ENCODE measurements around the gene ZNF80.
A peak's percentile ranks its signal among the peaks of the same experiment; 100 is the strongest.

Gene ZNF80

GRCh38 chr3:114219741-114220140 lies 17.6 kb downstream of the ZNF80 start:
- DNase-seq (ENCODE audit: low spot score): no peak

GRCh38 chr3:114218578-114219185 lies 18.7 kb downstream of the ZNF80 start:
- peak; percentile 56 for DNase-seq (ENCODE audit: low spot score)

- DNase-seq (ENCODE audit: low spot score): no peak
These were observed 19.4 kb downstream of the ZNF80 start for GRCh38 chr3:114218006-114218405.

- no peak for DNase-seq (ENCODE audit: low spot score)
These were observed 20.1 kb downstream of the ZNF80 start for GRCh38 chr3:114217266-114217665.

- DNase-seq (ENCODE audit: low spot score): no peak
These were observed 21.0 kb downstream of the ZNF80 start for GRCh38 chr3:114216186-114216970.

DNA sequence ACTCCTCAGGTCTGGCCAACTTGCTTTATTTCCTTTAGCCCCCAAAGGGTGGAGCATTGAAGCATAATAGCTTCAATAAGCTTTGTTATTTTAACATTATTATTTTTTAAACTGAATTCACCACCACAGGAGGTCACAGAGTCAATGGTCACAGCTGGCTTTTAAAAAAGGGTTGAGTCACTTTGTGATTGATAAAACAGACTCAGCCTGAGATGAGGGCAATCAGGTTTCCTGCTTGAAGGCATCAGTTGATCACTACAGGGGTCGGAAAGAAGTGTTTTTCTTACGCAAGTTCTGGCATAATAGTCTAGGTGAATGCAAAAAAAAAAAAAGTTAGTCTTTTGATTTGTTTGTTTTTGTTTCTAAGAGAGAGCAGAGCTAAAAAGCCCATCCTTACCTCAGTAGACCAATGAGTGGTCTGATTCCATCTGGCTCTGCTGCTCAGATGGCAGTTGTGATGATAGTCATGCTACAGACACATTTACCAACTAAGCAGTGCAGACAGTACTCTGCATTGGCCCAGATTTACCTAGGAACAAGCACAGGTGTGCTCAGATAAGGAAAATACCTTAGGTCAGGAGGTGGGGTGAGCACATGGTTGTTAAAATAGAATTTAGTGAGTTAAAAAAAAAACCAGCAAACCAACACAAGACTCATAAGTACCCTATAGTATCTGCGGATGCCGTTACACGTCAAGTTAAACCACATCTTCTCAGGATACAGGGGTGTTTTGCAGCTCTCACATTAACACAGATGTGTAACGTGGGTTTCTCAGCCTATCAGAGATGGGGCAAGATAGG lies 22.6 kb downstream of the ZNF80 start:
- peak; percentile 87 for DNase-seq (ENCODE audit: low spot score)

DNA sequence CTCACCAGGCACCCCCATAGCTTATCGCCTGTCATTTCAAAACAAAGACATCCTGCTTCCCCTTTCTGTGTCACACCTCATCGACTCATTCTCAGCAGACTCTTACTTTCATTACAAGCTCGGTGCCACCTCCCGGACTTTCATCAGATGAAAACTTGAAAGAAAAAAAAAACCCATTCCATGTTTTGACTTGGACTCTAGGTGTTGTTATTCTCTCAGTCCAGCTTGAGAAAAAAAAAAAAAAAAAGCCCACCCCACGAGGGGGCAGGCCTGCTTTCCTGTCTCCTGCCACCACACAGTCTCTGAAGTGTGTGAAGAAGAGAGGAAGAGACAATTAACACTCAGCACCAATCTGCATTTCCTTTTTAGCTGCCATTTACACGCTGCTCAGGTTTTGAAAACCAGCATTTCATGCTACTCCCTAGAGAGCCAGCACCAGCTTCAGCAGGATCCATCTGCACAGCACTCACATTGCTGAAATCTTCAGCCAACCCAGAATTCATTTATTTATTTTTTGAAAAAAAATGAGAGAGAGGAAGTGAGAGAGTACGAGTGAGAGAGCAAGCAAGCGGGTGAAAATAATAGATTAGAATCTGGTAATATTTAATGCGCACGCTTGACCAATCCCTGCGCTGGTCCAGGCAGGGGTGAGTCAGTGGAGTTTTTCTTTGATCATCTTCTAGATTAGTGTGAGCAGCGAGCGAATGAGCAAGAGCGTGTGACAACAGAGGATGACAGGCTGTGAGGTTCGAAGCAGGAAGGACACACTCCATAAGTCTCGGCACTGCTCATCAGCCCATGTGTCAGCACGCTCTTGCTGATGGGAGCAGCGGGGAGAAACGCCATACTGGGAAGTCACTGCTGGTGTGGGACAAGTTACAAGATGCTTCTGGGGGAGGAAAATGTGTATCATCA lies 23.5 kb downstream of the ZNF80 start:
- DNase-seq (ENCODE audit: low spot score): peak; percentile 91

DNA sequence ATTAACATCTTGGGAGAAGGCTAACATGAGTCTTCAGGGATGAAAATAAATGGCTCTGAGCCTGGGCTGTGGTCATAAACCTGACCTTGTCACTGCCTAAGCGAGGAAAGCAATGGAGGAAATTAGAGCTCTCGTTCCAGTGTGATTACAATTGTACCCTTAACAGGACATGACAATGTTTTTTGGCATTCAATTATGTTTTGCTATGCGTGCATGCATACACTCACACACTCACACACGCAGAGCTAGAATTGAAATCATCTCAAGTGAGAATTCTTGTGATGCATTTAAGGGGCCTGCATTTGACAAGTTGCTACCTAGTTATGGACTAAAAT lies 24.1 kb downstream of the ZNF80 start:
- DNase-seq (ENCODE audit: low spot score): no peak

DNA sequence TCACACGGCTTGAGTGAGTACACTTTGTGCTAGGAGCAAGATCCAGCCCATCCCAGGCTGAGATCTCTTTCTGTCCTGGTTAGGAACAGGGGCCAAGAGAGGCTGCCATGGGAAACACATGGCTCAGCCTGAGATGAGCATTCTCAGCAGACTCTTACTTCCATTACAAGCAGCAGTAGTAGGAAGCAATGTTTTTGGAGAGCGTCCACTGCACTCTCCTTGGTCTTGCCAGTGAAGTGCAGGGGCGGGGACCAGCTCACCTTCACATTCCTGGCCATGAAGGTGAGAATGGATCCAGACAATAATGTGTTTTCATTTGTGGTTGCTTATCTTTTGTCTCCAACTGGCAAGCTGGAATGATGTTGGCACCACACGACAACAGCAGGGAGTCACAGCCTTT lies 24.7 kb downstream of the ZNF80 start:
- no peak for DNase-seq (ENCODE audit: low spot score)

DNA sequence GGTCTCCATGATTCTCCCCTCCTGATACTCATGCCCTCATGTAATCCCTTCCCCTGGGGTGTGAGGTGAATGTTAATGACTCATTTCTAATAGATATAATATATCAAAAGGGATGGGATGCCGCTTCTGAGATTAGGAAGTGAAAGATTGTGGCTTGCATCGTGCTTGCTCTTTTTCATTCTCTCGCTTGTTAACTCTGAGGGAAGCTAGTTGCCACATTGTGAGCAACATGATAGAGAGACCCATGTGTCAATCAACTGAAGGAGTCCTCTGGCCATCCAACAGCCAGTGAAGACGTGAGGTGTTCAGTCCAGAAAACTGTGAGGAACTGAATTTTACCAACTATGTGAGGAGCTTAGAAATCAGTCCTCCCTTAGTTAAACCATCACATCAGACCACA lies 29.6 kb downstream of the ZNF80 start:
- no peak for DNase-seq (ENCODE audit: low spot score)

DNA sequence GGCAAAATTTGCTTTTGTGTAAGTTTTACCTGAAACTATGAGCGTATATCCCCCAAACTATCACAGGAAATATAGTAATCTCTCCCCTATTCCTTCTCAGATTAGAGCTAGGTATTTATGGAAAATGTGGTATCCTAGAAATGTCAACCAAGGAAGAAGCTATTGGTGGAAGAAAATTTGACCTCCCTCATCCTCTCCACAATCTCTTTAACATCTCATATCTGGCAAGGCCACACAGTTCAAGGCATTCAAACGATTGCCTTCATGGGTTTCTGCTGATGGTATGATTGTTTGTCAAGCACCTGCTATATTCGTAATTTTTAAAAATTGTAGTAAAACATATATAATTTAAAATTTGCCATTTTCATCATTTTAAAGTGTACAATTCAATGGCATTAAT lies 31.0 kb downstream of the ZNF80 start:
- DNase-seq (ENCODE audit: low spot score): no peak

GRCh38 chr3:114205541-114205940 lies 31.8 kb downstream of the ZNF80 start:
- DNase-seq (ENCODE audit: low spot score): no peak

DNA sequence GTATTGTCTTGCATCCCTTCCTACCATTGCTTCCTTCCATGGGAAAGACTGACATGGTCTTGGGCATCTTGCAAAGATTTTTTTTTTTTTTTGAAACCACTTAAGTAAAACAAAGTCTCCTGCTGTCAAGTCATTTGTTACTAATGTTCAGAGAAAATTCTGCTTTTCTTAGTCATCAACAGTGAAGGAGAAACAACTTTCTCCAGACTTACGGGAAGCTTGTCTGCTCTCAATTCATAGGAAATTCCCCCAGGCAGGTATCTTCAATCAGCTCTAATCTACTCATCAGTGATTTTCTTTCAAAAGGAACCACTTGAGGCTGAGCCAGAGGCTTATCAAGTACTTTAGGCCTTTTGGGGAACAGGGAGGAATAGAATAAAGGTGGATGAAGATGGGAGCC lies 42.6 kb downstream of the ZNF80 start:
- DNase-seq (ENCODE audit: low spot score): no peak

GRCh38 chr3:114192136-114192535 lies 45.2 kb downstream of the ZNF80 start:
- no peak for DNase-seq (ENCODE audit: low spot score)

- no peak for DNase-seq (ENCODE audit: low spot score)
These were observed 50.9 kb downstream of the ZNF80 start for GRCh38 chr3:114186501-114186900.

All from activated CD4-positive, alpha-beta T cell treated with anti-CD3 and anti-CD28 coated beads, Interleukin-2, Interleukin-4, amounts not matched to agents 100 ng/mL and 50 ng/mL, durations not matched to agents 16 hours and 8 hours (primary cell).